Neural cell (in vitro differentiated cells): ENCODE data around the gene LMLN.

Source experiments
- EP300 ChIP-seq: fragments of 450-650 bp; conservative IDR thresholded peaks from 2 replicates; pipeline ENCODE4 v1.6.1; 2014; ENCODE audit warnings: antibody characterized with exemption, mild to moderate bottlenecking, moderate library complexity; ENCODE audit not compliant: poor library complexity, severe bottlenecking
- EZH2 ChIP-seq: fragments of 200-600, 300-800 bp; shearing (Covaris generic), sonication (generic); IDR thresholded peaks from 2 replicates; pipeline ENCODE4 v1.6.1; 2014; ENCODE audit warnings: antibody characterized with exemption, low read length, borderline replicate concordance, mild to moderate bottlenecking; ENCODE audit not compliant: insufficient read depth, poor library complexity, severe bottlenecking
- MXI1 ChIP-seq: fragments of 450-650 bp; conservative IDR thresholded peaks from 2 replicates; pipeline ENCODE4 v1.6.1; 2014; ENCODE audit warnings: antibody characterized with exemption, mild to moderate bottlenecking; ENCODE audit not compliant: poor library complexity, severe bottlenecking
- POLR2AphosphoS5 ChIP-seq: IDR thresholded peaks from 2 replicates; pipeline ENCODE4 v1.6.1; 2012
- RAD21 ChIP-seq: fragments of 450-650 bp; conservative IDR thresholded peaks from 2 replicates; pipeline ENCODE4 v1.6.1; 2014; ENCODE audit warnings: antibody characterized with exemption, mild to moderate bottlenecking, moderate library complexity
- SMC3 ChIP-seq: fragments of 450-650 bp; conservative IDR thresholded peaks from 2 replicates; pipeline ENCODE4 v1.6.1; 2014; ENCODE audit warnings: antibody characterized with exemption, mild to moderate bottlenecking, moderate library complexity; ENCODE audit not compliant: poor library complexity
- TAF1 ChIP-seq: IDR thresholded peaks from 2 replicates; pipeline ENCODE4 v1.6.1; 2012; ENCODE audit warnings: low read depth
- TF ChIP-seq, protein P1 (sequence below): fragments of 450-650 bp; IDR thresholded peaks from 2 replicates; pipeline ENCODE4 v1.5.1; 2014; ENCODE audit warnings: antibody characterized with exemption, mild to moderate bottlenecking, moderate library complexity; ENCODE audit not compliant: poor library complexity, severe bottlenecking
- TF ChIP-seq, protein P2 (sequence below): IDR thresholded peaks from 2 replicates; pipeline ENCODE4 v1.6.1; 2012; ENCODE audit warnings: borderline replicate concordance

DNA sequence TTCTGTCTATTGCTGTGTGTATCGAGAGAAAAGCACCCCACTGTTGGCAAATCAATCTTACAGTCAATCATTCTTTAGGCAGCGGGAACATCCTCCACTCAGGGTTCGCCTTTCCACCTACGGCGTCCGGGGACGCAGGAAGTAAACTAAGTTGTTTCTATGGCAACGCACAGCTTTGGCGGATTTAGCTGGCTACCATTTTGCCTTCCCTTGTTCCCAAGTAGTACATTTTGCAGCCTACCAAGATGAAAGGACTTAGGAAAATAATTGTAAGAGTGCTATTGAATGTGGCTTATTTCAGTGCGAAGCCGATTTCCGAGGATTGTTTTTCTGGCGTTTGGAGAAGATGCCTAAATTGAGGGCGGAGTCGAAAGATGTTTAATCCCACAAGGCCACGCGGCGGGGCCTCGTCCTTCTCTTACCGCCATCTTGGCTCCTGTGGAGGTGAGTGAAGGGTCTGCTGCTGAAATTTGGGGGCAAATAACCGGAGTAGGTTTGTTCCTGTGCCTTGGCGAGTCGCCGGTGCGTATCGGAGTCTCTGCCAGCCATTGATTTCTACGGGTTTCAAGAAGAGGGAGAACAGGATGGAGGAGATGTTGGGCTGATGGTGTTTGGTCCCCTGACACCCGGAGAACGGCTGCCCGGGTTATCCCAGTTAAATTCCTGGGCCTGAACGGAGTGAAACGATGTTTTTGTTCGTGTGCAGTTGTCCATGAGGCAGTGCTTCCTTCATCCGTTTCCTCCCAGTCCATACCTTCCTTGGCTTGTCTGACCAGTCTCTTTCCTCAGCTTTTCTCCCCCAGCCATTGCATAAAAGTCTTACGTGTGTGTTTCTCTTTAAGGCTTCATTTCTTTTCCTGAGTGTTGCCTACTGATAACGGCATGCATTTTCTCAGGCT is 10.0 kb upstream of the LMLN start, which contains the start of gene RPL35A:
- TF ChIP-seq, protein P1, sequence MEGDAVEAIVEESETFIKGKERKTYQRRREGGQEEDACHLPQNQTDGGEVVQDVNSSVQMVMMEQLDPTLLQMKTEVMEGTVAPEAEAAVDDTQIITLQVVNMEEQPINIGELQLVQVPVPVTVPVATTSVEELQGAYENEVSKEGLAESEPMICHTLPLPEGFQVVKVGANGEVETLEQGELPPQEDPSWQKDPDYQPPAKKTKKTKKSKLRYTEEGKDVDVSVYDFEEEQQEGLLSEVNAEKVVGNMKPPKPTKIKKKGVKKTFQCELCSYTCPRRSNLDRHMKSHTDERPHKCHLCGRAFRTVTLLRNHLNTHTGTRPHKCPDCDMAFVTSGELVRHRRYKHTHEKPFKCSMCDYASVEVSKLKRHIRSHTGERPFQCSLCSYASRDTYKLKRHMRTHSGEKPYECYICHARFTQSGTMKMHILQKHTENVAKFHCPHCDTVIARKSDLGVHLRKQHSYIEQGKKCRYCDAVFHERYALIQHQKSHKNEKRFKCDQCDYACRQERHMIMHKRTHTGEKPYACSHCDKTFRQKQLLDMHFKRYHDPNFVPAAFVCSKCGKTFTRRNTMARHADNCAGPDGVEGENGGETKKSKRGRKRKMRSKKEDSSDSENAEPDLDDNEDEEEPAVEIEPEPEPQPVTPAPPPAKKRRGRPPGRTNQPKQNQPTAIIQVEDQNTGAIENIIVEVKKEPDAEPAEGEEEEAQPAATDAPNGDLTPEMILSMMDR: no peak
- TF ChIP-seq EP300 (peak; percentile 86), EZH2 (no peak), MXI1 (peak; percentile 81), POLR2AphosphoS5 (peak; percentile 99), RAD21 (no peak), SMC3 (peak; percentile 54), TAF1 (peak; percentile 79)
- TF ChIP-seq, protein P2, sequence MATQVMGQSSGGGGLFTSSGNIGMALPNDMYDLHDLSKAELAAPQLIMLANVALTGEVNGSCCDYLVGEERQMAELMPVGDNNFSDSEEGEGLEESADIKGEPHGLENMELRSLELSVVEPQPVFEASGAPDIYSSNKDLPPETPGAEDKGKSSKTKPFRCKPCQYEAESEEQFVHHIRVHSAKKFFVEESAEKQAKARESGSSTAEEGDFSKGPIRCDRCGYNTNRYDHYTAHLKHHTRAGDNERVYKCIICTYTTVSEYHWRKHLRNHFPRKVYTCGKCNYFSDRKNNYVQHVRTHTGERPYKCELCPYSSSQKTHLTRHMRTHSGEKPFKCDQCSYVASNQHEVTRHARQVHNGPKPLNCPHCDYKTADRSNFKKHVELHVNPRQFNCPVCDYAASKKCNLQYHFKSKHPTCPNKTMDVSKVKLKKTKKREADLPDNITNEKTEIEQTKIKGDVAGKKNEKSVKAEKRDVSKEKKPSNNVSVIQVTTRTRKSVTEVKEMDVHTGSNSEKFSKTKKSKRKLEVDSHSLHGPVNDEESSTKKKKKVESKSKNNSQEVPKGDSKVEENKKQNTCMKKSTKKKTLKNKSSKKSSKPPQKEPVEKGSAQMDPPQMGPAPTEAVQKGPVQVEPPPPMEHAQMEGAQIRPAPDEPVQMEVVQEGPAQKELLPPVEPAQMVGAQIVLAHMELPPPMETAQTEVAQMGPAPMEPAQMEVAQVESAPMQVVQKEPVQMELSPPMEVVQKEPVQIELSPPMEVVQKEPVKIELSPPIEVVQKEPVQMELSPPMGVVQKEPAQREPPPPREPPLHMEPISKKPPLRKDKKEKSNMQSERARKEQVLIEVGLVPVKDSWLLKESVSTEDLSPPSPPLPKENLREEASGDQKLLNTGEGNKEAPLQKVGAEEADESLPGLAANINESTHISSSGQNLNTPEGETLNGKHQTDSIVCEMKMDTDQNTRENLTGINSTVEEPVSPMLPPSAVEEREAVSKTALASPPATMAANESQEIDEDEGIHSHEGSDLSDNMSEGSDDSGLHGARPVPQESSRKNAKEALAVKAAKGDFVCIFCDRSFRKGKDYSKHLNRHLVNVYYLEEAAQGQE: peak; percentile 94
